ENCODE results near the gene PARD3.
"Not testable (repeated sequence)": the region's sequence is repeated elsewhere in the genome, so short reads cannot be mapped to it uniquely, and the experiment has no call there.

Gene PARD3

DNA sequence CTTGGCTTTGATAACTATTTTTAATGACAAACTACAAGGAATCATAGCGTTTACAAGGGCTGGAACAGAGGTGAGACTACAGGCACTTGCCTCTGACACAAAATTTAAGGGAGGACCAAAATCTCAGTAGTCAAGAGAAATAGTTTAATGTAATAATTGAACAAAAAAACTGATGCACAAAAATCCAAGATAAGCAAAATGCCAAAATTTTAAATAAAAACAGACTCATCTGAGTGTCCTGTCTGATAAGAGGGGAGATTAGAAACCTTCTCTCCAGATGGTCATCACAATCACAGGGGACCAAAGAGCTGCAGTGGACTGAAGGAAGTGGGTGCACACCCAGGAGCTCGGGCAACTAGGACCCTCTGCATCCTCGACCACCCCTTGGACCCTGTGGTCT, 70.5 kb downstream of the PARD3 start:
- H3K27me3 ChIP-seq (replicated peaks; ENCODE audit: control insufficient read depth, insufficient read depth, low read length), result no peaks in the 10 kb centered on the region; the same call in none of the 2 replicates
- no peaks in the 10 kb centered on the region for H3K36me3 ChIP-seq (ENCODE audit: control insufficient read depth, insufficient read depth, low read length)
- no peak for DNase-seq (ENCODE audit: extremely low read depth, insufficient read length)
- H3K4me3 ChIP-seq (replicated peaks; ENCODE audit: low read depth, low read length), result no peak overlapping the region
- TF ChIP-seq, protein P1, sequence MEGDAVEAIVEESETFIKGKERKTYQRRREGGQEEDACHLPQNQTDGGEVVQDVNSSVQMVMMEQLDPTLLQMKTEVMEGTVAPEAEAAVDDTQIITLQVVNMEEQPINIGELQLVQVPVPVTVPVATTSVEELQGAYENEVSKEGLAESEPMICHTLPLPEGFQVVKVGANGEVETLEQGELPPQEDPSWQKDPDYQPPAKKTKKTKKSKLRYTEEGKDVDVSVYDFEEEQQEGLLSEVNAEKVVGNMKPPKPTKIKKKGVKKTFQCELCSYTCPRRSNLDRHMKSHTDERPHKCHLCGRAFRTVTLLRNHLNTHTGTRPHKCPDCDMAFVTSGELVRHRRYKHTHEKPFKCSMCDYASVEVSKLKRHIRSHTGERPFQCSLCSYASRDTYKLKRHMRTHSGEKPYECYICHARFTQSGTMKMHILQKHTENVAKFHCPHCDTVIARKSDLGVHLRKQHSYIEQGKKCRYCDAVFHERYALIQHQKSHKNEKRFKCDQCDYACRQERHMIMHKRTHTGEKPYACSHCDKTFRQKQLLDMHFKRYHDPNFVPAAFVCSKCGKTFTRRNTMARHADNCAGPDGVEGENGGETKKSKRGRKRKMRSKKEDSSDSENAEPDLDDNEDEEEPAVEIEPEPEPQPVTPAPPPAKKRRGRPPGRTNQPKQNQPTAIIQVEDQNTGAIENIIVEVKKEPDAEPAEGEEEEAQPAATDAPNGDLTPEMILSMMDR (IDR thresholded peaks at IDR 0.05; ENCODE audit: insufficient read depth, low read length, poor library complexity, severe bottlenecking), result no peak

DNA sequence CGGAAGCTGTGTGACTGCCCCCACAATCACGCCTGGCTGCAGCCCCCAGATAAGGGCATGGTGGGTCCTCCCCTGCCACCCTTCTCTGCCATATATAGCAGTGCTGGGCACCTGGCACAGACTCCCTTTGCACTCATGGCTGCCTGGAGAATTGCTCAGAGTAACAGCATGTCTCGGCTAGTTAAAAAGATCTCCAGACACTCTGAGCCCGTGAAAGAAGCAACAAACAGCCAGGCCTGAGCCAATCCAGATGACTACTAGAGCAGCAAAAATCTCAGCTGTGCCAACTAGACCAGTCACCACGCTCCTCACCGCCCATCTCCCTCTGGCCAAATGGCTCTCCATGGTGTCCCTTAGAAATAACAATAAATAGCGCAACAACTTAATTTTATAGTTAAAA, 71.3 kb downstream of the PARD3 start:
- TF ChIP-seq, protein P1 (IDR thresholded peaks at IDR 0.05; ENCODE audit: insufficient read depth, low read length, poor library complexity, severe bottlenecking), result no peak
- H3K4me3 ChIP-seq (replicated peaks; ENCODE audit: low read depth, low read length), result no peak overlapping the region
- no peaks in the 10 kb centered on the region for H3K36me3 ChIP-seq (ENCODE audit: control insufficient read depth, insufficient read depth, low read length)
- no peak for DNase-seq (ENCODE audit: extremely low read depth, insufficient read length)
- no peaks in the 10 kb centered on the region; the same call in none of the 2 replicates for H3K27me3 ChIP-seq (replicated peaks; ENCODE audit: control insufficient read depth, insufficient read depth, low read length)

DNA sequence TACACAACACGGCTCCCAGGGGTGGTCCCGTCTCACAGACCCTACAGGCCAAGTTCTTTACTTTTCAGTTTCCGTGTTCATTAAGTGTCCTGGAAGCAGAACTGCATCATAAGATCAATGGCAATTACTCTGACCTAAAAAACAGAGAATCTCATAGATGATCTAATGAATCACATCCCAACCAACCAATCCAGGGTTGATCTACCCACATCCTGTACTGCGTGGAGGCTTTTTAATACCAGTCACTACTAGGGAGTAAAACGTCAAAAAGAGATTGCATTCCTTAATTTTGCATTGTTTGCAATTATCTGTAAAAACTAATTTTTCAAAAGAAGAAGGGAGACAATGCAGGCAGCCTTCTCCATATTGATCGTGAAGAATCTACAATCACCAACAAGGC, 72.6 kb downstream of the PARD3 start:
- no peaks in the 10 kb centered on the region for H3K36me3 ChIP-seq (ENCODE audit: control insufficient read depth, insufficient read depth, low read length)
- no peaks in the 10 kb centered on the region; the same call in 1 of the 2 replicates for H3K27me3 ChIP-seq (replicated peaks; ENCODE audit: control insufficient read depth, insufficient read depth, low read length)
- no peak overlapping the region for H3K4me3 ChIP-seq (replicated peaks; ENCODE audit: low read depth, low read length)
- TF ChIP-seq, protein P1 (IDR thresholded peaks at IDR 0.05; ENCODE audit: insufficient read depth, low read length, poor library complexity, severe bottlenecking), result no peak
- DNase-seq (ENCODE audit: extremely low read depth, insufficient read length), result no peak

DNA sequence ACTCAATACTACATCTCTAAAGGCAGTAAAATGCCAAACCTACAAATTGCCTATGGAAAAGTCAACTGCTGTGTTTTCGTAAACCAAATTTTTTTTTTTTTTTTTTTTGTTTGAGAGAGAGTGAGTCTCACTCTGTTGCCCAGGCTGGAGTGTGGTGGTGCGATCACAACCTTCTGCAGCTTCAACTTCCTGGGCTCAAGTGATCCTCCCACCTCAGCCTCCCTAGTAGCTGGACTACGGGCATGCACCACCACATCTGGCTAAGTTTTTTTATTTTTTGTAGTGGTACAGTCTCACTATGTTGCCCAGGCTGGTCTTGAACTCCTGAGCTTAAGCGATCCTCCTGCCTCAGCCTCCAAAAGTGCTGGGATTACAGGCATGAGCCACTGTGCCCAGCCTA, 74.0 kb downstream of the PARD3 start:
- H3K27me3 ChIP-seq (replicated peaks; ENCODE audit: control insufficient read depth, insufficient read depth, low read length); H3K36me3 ChIP-seq (ENCODE audit: control insufficient read depth, insufficient read depth, low read length); DNase-seq (ENCODE audit: extremely low read depth, insufficient read length); H3K4me3 ChIP-seq (replicated peaks; ENCODE audit: low read depth, low read length): not testable (repeated sequence)

DNA sequence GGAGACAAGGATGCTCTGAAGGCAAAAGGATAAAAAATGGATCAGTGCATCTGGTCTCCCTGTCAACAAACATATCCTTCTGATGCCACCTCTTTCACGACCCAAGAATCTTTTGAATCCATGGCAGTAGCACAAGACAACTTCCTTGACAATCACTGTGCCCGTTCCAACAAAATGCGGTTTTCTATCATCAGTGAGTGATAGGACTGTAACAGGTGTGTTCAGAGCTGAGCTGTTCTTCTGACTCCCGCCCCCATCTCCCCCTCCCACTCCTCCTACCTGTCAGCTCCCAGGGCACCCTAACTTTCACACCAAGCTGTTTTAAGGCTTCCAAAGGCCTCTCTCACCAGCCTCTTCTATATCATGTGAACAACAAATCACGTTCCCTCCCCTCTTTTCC, 74.8 kb downstream of the PARD3 start:
- TF ChIP-seq, protein P1 (IDR thresholded peaks at IDR 0.05; ENCODE audit: insufficient read depth, low read length, poor library complexity, severe bottlenecking), result no peak
- H3K4me3 ChIP-seq (replicated peaks; ENCODE audit: low read depth, low read length), result no peak overlapping the region
- no peaks in the 10 kb centered on the region; the same call in 1 of the 2 replicates for H3K27me3 ChIP-seq (replicated peaks; ENCODE audit: control insufficient read depth, insufficient read depth, low read length)
- H3K36me3 ChIP-seq (ENCODE audit: control insufficient read depth, insufficient read depth, low read length), result no peaks in the 10 kb centered on the region
- no peak for DNase-seq (ENCODE audit: extremely low read depth, insufficient read length)

DNA sequence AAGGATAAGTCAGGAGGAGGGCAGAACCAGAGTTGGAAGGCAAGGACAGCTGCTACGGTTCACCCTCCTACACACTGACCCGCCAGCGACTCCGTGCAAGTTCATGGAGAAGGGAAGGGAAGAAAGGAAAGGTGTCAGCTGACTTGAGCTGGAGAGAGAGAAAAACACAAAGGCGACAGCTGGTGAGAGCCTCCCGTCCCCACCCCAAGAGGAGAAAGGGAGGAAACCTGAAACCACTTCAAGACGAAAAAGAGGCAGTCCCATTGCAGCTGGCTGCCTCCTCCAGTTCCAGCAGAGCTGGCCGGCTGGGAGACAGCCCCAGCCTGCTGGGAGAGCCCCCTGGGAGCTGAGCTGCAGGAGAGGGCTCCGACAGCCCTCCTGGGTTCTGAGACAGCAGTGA, 75.2 kb downstream of the PARD3 start:
- H3K4me3 ChIP-seq (replicated peaks; ENCODE audit: low read depth, low read length), result no peak overlapping the region
- TF ChIP-seq, protein P1 (IDR thresholded peaks at IDR 0.05; ENCODE audit: insufficient read depth, low read length, poor library complexity, severe bottlenecking), result no peak
- no peaks in the 10 kb centered on the region; the same call in 1 of the 2 replicates for H3K27me3 ChIP-seq (replicated peaks; ENCODE audit: control insufficient read depth, insufficient read depth, low read length)
- H3K36me3 ChIP-seq (ENCODE audit: control insufficient read depth, insufficient read depth, low read length), result no peaks in the 10 kb centered on the region
- DNase-seq (ENCODE audit: extremely low read depth, insufficient read length), result no peak

Measured in GM06990 (cell line).